ENCODE measurements around the gene B4GALT4.
A peak's percentile ranks its signal among the peaks of the same experiment; 100 is the strongest.

B4GALT4 gene

GRCh38 chr3:119236756-119237155, 3.9 kb downstream of the B4GALT4 start:
- DNase-seq: no peak

GRCh38 chr3:119235151-119235550, 5.5 kb downstream of the B4GALT4 start:
- no peak for DNase-seq

DNA sequence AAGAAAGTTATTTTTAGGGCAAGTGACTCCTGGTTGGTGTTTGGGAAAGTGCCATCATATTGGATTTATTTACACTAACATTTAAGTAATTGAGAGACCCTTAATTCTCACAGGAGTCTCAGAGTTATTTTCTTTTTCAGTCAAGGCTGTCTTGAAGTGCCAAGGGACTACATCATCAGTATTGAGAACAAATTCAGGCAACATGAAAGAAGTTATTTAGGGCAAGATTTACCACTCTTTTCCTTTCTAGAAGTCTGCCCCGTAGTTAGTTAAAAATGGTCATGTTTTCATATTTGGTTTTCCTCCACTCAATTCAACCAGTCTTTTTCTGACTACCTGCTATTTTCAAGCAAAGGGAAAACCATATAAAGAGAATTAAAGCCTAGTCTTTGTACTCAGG, 6.1 kb downstream of the B4GALT4 start:
- no peak for DNase-seq

DNA sequence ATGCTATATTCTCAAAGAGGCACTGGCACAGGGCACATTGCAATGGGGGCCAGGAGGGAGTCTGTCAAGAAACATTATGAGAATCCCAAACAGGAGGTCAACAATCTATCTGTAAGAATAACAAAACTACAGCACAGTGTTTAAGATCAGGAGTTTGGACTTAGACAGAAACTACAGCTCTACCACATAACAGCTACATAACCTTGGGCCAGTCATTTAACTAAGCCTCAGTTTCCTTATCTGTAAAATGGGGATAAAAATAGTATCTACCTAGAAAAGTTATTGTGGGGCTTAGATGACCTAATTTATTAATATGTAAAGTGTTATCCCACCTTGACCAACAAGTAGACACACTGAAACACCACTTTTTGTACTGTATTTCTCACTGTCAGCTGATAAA, 9.9 kb downstream of the B4GALT4 start:
- DNase-seq: no peak

- DNase-seq: no peak
Observed at GRCh38 chr3:119230071-119230470, 10.6 kb downstream of the B4GALT4 start.

- no peak for DNase-seq
Observed at GRCh38 chr3:119229190-119229589, 11.5 kb downstream of the B4GALT4 start.

GRCh38 chr3:119228373-119229145, 12.1 kb downstream of the B4GALT4 start:
- no peak for DNase-seq

GRCh38 chr3:119227070-119227850, 13.4 kb downstream of the B4GALT4 start:
- DNase-seq: peak; percentile 41

DNA sequence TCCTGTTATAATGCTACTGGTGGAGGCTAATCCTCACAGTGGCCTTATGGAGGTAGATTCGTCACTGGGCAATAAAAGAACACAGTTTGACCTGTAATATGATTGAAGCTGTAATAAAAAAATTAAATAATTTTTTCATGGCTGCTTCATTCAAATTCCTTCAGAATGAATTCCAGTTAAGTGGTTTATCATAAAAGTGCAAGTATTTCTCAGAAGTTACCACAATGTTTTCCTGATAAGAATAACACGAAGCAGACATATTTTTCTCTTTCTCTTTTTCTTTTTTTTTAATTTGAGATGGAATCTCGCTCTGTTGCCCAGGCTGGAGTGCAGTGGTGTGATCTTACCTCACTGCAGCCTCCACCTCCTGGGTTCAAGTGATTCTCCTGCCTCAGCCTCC, 15.6 kb downstream of the B4GALT4 start:
- DNase-seq: no peak

GRCh38 chr3:119223511-119223910, 17.2 kb downstream of the B4GALT4 start:
- DNase-seq: no peak

- no peak for DNase-seq
Observed at GRCh38 chr3:119222391-119222790, 18.3 kb downstream of the B4GALT4 start.

GRCh38 chr3:119221779-119222320, 18.8 kb downstream of the B4GALT4 start:
- DNase-seq: no peak

- DNase-seq: no peak
Observed at GRCh38 chr3:119220970-119221667, 19.6 kb downstream of the B4GALT4 start.

- no peak for DNase-seq
Observed at GRCh38 chr3:119220198-119220597, 20.5 kb downstream of the B4GALT4 start.

- DNase-seq: no peak
Observed at GRCh38 chr3:119219069-119219468, 21.6 kb downstream of the B4GALT4 start.

GRCh38 chr3:119211803-119212202, 28.9 kb downstream of the B4GALT4 start:
- no peak for DNase-seq

DNA sequence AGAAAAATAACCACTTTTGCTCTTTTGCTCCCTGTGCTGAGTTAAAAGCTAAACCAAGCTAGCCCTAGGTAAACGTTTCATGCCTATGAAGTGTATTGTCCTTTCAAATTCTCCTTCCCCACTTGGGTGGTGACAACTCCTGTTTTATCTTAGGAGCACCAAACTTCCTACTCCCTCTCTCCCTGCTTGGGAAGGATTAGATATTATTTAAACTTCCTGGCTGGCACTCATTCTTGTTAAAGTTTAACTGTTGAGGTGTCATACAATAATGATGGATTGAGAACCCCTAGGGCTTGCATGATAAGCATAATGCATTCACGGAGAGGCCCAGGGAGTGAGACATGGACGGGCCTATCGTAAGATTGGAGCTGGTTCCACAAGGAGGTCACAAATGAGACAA, 29.5 kb downstream of the B4GALT4 start:
- no peak for DNase-seq

DNA sequence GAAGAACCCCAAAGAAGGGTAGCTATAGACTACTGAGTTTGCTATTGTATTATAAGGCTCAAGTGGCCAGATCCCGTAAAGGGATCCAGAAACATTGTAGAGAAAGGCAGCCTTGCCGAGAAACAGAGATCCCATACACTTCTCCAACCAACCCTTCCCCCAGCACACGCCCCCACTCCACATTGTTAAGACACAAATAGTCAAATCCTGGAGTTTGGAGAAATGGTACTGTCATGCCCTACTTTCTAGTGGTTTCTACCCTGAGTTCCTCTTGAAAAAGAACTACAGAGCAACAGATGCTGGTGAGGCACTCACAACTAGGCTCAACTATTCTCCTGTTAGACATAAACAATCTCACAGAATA, 33.2 kb downstream of the B4GALT4 start:
- no peak for DNase-seq

DNA sequence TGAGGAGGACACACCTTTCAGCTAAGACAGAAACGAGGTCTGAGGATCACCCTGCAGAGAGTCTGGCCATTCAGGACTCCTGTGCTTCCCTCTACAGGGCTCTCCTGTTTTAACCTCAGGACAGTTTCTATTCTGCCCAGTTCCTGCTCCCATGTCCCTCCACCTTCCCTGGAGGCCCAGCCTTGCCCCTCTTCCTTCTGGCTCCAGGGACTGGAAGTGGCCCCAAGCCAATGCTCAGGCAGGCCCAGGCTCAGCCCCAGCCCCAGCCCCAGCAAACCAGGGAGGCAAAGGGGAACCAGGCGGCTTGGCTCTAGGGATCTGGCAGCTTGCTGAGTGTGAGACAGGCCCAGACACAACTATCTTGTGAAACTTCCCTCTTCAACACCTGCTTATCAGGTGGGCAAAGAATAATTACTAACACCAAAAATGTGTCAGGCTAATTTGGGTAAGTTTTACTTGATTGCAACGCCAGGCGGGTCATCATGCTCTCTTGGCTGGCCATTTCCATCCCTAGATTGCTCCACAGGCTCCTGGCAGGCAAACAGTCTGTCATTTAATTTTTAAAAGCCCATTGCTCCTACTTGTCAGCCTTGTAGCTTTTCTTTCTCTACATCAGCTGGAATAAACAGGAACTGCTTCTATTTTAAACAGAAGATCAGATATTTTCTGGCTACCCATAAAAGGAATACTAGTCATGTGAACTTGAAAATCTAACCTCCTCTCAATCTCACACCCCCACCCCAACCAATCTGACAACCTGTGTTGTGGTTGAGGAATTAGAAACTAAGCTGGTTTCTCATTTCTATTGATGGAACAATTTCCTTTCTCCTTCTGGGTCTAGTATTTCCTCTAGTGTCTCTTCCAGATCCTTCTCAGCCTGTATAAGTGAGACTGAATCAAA, 33.8 kb downstream of the B4GALT4 start:
- DNase-seq: no peak

DNA sequence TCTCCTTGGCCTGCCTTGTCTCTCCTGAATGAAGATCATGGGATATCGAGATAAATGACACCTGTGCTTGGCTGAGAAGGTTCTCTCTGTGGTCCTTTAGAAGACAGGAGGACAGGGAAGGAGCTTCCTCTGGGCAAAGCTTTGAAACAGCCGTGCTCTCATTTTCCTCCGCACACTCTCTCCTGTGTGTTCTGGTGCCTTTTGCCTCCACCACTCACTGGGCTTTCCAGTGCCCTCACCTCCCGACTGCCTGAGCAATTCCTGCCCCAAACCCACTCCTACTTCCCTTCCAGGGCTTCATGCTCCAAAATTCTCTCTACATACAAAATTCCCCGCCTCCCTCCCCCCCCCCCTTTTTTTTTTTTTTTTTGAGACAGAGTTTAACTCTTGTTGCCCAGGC, 35.0 kb downstream of the B4GALT4 start:
- no peak for DNase-seq

GRCh38 chr3:119205209-119205608, 35.5 kb downstream of the B4GALT4 start:
- no peak for DNase-seq

DNA sequence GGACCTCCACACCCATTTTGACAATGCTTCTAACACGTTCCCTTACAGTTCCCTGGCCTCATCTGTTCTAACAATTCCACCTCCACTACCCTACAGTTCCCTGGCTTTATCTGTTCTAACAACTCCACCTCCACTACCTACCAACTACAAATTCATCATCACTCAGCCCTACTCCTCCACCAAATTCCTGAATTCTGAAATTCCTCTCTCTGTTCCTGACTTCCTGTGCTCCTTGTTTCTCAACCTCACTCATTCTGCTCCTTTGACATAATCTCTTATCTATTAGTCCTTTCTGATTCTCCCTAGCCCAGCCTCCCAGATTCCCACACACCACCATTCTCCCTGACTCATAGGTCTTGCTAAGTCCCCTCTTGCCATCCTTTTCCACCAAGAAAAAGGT, 44.8 kb downstream of the B4GALT4 start:
- DNase-seq: no peak

DNA sequence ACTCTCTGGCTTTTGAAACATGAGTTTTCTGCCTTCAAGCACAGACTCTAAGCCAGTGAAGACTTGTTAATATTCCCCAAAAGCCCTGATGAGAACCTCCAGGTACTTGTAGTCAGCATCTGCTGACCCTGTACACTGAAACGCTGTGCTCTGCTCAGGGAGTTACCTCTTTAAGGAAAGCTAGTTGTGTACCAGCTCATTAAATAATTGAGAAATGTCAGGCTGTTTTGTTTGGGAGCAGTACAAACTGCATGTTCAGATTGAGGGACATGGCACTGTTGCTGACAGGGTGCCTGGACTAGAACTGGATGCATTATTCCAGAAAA, 45.6 kb downstream of the B4GALT4 start:
- DNase-seq: no peak

Data from NCI-H2107 (cell line).